ENCODE data around the gene MRPL36. TPM values are rescaled to one million over a fixed set of nuclear protein-coding genes. Genes with fewer than 3 reads are reported as not detected.
A peak's percentile ranks its signal among the peaks of the same experiment; 100 is the strongest.

The MRPL36 gene
- total and polyA plus RNA-seq, 2 experiments from 2014 or later = 47.5 to 149 TPM

GRCh38 chr5:1800472-1801221, 1.0 kb upstream of the MRPL36 start:
- Histone ChIP-seq H3K4me1 (ENCODE audit: insufficient read depth) (peaks cover 7% of the 10 kb centered on the region), H3F3A (replicated peaks; ENCODE audit: low read depth) (no peaks in the 10 kb centered on the region), H4K20me1 (replicated peaks; ENCODE audit: insufficient read depth) (peaks cover 13% of the 10 kb centered on the region), H3K9me2 (ENCODE audit: insufficient read depth) (no peaks in the 10 kb centered on the region), H3K27me3 (ENCODE audit: insufficient read depth) (no peaks in the 10 kb centered on the region), H2AFZ (peak overlapping the region; percentile 57), H3K79me2 (replicated peaks; ENCODE audit: insufficient read depth) (peaks cover 61% of the 10 kb centered on the region), H3K36me3 (ENCODE audit: insufficient read depth) (peaks cover 31% of the 10 kb centered on the region), H3K27ac (ENCODE audit: low read depth) (peak overlapping the region; percentile 89), H3K4me3 (peak overlapping the region; percentile 78), H3K4me2 (peak overlapping the region; percentile 98)
- peak; percentile 72 for DNase-seq (ENCODE audit: low spot score)
- peaks cover 9% of the 10 kb centered on the region for H3K27me3 Mint-ChIP-seq (ENCODE audit: insufficient read depth, low read depth, poor library complexity)
- H3K9me3 Mint-ChIP-seq = no peaks in the 10 kb centered on the region
- peak overlapping the region; percentile 99 for H3K27ac Mint-ChIP-seq
- peak; percentile 25 for TF ChIP-seq EZH2 (IDR thresholded peaks at IDR 0.05; ENCODE audit: low read depth, unreplicated experiment)
- TF ChIP-seq REST (IDR thresholded peaks at IDR 0.05; ENCODE audit: unreplicated experiment) = no peak
- peaks cover 65% of the 10 kb centered on the region for H3K36me3 Mint-ChIP-seq (ENCODE audit: low read depth)
- ATAC-seq = peak; percentile 59
- H3K4me1 Mint-ChIP-seq = peaks cover 18% of the 10 kb centered on the region
- peak overlapping the region; percentile 98 for H3K4me3 Mint-ChIP-seq

DNA sequence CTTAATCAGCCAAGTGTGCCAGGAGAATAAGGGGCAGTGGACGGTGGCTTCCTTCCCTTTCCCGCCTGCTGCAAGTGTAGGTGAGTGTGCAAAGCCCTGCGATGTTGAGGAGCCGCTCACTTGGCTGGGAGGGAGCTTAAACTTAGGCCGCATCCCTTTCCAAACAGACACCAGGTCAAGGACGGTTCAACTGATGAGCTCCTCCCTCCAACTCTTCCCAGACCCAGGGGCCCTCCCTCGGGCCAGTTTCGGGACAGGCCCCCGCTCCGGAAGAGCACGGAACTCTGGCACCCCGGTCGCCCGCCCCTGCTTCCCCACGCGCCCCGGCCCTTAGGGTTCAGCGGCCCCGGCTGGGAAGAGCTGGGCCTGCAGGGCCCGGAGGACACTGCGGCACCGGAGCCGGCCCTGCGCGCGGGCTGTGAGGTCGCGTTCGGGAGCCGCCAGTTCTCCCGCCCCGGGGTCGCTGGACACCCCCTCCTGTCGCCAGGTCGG, 481 bp downstream of the MRPL36 start:
- DNase-seq (ENCODE audit: low spot score) (peak; percentile 46), ATAC-seq (peak; percentile 8)
- H4K20me1 ChIP-seq (replicated peaks; ENCODE audit: insufficient read depth) = peaks cover 5% of the 10 kb centered on the region
- H3K36me3 ChIP-seq (ENCODE audit: insufficient read depth) = peaks cover 22% of the 10 kb centered on the region
- H3K27ac Mint-ChIP-seq = no peak overlapping the region
- no peak overlapping the region for H2AFZ ChIP-seq
- H3K4me2 ChIP-seq = peak overlapping the region; percentile 92
- peak overlapping the region; percentile 98 for H3K4me3 Mint-ChIP-seq
- H3K27me3 Mint-ChIP-seq (ENCODE audit: insufficient read depth, low read depth, poor library complexity) = peaks cover 9% of the 10 kb centered on the region
- H3K36me3 Mint-ChIP-seq (ENCODE audit: low read depth) = peaks cover 50% of the 10 kb centered on the region
- H3K4me3 ChIP-seq = peak overlapping the region; percentile 78
- H3K9me3 Mint-ChIP-seq = no peaks in the 10 kb centered on the region
- H3K9me2 ChIP-seq (ENCODE audit: insufficient read depth) = no peaks in the 10 kb centered on the region
- no peaks in the 10 kb centered on the region for H3F3A ChIP-seq (replicated peaks; ENCODE audit: low read depth)
- H3K4me1 Mint-ChIP-seq = peaks cover 22% of the 10 kb centered on the region
- peaks cover 7% of the 10 kb centered on the region for H3K4me1 ChIP-seq (ENCODE audit: insufficient read depth)
- no peaks in the 10 kb centered on the region for H3K27me3 ChIP-seq (ENCODE audit: insufficient read depth)
- no peak overlapping the region for H3K27ac ChIP-seq (ENCODE audit: low read depth)
- H3K79me2 ChIP-seq (replicated peaks; ENCODE audit: insufficient read depth) = peaks cover 46% of the 10 kb centered on the region
- TF ChIP-seq ZNF331 (CRISPR knock-in tag; IDR thresholded peaks at IDR 0.05; ENCODE audit: low read depth) (no peak), REST (IDR thresholded peaks at IDR 0.05; ENCODE audit: unreplicated experiment) (no peak), CREB1 (CRISPR knock-in tag; IDR thresholded peaks at IDR 0.05; ENCODE audit: low read depth) (no peak), JUNB (IDR thresholded peaks at IDR 0.05; ENCODE audit: unreplicated experiment) (no peak)
- TF ChIP-seq, protein P1, sequence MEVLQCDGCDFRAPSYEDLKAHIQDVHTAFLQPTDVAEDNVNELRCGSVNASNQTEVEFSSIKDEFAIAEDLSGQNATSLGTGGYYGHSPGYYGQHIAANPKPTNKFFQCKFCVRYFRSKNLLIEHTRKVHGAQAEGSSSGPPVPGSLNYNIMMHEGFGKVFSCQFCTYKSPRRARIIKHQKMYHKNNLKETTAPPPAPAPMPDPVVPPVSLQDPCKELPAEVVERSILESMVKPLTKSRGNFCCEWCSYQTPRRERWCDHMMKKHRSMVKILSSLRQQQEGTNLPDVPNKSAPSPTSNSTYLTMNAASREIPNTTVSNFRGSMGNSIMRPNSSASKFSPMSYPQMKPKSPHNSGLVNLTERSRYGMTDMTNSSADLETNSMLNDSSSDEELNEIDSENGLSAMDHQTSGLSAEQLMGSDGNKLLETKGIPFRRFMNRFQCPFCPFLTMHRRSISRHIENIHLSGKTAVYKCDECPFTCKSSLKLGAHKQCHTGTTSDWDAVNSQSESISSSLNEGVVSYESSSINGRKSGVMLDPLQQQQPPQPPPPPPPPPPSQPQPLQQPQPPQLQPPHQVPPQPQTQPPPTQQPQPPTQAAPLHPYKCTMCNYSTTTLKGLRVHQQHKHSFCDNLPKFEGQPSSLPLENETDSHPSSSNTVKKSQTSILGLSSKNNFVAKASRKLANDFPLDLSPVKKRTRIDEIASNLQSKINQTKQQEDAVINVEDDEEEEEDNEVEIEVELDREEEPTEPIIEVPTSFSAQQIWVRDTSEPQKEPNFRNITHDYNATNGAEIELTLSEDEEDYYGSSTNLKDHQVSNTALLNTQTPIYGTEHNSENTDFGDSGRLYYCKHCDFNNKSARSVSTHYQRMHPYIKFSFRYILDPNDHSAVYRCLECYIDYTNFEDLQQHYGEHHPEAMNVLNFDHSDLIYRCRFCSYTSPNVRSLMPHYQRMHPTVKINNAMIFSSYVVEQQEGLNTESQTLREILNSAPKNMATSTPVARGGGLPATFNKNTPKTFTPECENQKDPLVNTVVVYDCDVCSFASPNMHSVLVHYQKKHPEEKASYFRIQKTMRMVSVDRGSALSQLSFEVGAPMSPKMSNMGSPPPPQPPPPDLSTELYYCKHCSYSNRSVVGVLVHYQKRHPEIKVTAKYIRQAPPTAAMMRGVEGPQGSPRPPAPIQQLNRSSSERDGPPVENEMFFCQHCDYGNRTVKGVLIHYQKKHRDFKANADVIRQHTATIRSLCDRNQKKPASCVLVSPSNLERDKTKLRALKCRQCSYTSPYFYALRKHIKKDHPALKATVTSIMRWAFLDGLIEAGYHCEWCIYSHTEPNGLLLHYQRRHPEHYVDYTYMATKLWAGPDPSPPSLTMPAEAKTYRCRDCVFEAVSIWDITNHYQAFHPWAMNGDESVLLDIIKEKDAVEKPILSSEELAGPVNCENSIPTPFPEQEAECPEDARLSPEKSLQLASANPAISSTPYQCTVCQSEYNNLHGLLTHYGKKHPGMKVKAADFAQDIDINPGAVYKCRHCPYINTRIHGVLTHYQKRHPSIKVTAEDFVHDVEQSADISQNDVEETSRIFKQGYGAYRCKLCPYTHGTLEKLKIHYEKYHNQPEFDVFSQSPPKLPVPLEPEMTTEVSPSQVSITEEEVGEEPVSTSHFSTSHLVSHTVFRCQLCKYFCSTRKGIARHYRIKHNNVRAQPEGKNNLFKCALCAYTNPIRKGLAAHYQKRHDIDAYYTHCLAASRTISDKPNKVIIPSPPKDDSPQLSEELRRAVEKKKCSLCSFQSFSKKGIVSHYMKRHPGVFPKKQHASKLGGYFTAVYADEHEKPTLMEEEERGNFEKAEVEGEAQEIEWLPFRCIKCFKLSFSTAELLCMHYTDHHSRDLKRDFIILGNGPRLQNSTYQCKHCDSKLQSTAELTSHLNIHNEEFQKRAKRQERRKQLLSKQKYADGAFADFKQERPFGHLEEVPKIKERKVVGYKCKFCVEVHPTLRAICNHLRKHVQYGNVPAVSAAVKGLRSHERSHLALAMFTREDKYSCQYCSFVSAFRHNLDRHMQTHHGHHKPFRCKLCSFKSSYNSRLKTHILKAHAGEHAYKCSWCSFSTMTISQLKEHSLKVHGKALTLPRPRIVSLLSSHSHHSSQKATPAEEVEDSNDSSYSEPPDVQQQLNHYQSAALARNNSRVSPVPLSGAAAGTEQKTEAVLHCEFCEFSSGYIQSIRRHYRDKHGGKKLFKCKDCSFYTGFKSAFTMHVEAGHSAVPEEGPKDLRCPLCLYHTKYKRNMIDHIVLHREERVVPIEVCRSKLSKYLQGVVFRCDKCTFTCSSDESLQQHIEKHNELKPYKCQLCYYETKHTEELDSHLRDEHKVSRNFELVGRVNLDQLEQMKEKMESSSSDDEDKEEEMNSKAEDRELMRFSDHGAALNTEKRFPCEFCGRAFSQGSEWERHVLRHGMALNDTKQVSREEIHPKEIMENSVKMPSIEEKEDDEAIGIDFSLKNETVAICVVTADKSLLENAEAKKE (CRISPR knock-in tag; IDR thresholded peaks at IDR 0.05) = no peak

All from GM23338 (cell line).